MM.1S (cell line): ENCODE data around the gene ZNHIT6.
"Not testable (repeated sequence)": the region's sequence is repeated elsewhere in the genome, so short reads cannot be mapped to it uniquely, and the experiment has no call there.

ENCODE experiments used
- DNase-seq: peaks from one replicate; pipeline ENCODE4 v3.0.0-alpha.2; 2015
- H2AFZ ChIP-seq: fragments of 300-600 bp; sonication (generic); 2 replicates; pipeline ENCODE4 v1.6.0; 2016; ENCODE audit warnings: antibody characterized with exemption, low read length
- H3F3A ChIP-seq: fragments of 300-600 bp; sonication (generic); 2 replicates; pipeline ENCODE4 v1.6.1; 2016; ENCODE audit warnings: mild to moderate bottlenecking, antibody characterized with exemption, low read length, moderate library complexity, mixed read lengths; ENCODE audit not compliant: insufficient read depth
- H3K27ac ChIP-seq: fragments of 300-600 bp; sonication (generic); 2 replicates; pipeline ENCODE4 v1.5.1; 2016; ENCODE audit warnings: mild to moderate bottlenecking, low read length
- H3K27me3 ChIP-seq: fragments of 300-600 bp; sonication (generic); replicated peaks from 2 replicates; pipeline ENCODE4 v1.6.0; 2016; ENCODE audit warnings: low read length; ENCODE audit not compliant: insufficient read depth
- H3K36me3 ChIP-seq: fragments of 300-600 bp; sonication (generic); replicated peaks from 2 replicates; pipeline ENCODE4 v1.6.1; 2016; ENCODE audit warnings: mild to moderate bottlenecking, low read length, mixed read lengths; ENCODE audit not compliant: insufficient read depth
- H3K4me1 ChIP-seq: fragments of 300-600 bp; sonication (generic); 2 replicates; pipeline ENCODE4 v1.6.1; 2016; ENCODE audit warnings: low read length, mixed read lengths
- H3K4me2 ChIP-seq: fragments of 300-600 bp; sonication (generic); 2 replicates; pipeline ENCODE4 v1.6.0; 2016; ENCODE audit warnings: low read depth, low read length
- H3K4me3 ChIP-seq: fragments of 300-600 bp; sonication (generic); 2 replicates; pipeline ENCODE4 v1.5.1; 2016; ENCODE audit warnings: low read length, mixed read lengths
- H3K79me2 ChIP-seq: fragments of 300-600 bp; sonication (generic); 2 replicates; pipeline ENCODE4 v1.6.1; 2016; ENCODE audit warnings: mixed run types, low read length, mixed read lengths
- H3K9ac ChIP-seq: fragments of 300-600 bp; sonication (generic); 2 replicates; pipeline ENCODE4 v1.6.1; 2016; ENCODE audit warnings: low read length, mixed read lengths
- H3K9me2 ChIP-seq: fragments of 300-600 bp; sonication (generic); replicated peaks from 2 replicates; pipeline ENCODE4 v1.6.1; 2016; ENCODE audit warnings: mild to moderate bottlenecking, low read length, mixed read lengths; ENCODE audit not compliant: insufficient read depth
- H3K9me3 ChIP-seq: fragments of 300-600 bp; sonication (generic); replicated peaks from 2 replicates; pipeline ENCODE4 v1.6.1; 2016; ENCODE audit warnings: mild to moderate bottlenecking, low read length, mixed read lengths; ENCODE audit not compliant: insufficient read depth
- H4K20me1 ChIP-seq: fragments of 300-600 bp; sonication (generic); 2 replicates; pipeline ENCODE4 v1.6.1; 2016; ENCODE audit warnings: mild to moderate bottlenecking, low read length, moderate library complexity, mixed read lengths; ENCODE audit not compliant: insufficient read depth
- CTCF ChIP-seq: fragments of 300-600 bp; sonication (generic); IDR thresholded peaks from 2 replicates; pipeline ENCODE4 v1.5.1; 2016; ENCODE audit warnings: antibody characterized with exemption, low read length, mixed read lengths
- EZH2 ChIP-seq: fragments of 300-600 bp; sonication (generic); optimal IDR thresholded peaks from 2 replicates; pipeline ENCODE3; 2017; ENCODE audit warnings: low read depth, mild to moderate bottlenecking, antibody characterized with exemption, low read length, mixed read lengths
- EZH2phosphoT487 ChIP-seq: fragments of 300-600 bp; sonication (generic); IDR thresholded peaks from 2 replicates; pipeline ENCODE4 v1.6.1; 2018; ENCODE audit warnings: antibody characterized with exemption, low read length

ZNHIT6 gene

GRCh38 chr1:85718678-85719340 is 10.6 kb upstream of the ZNHIT6 start:
- Histone ChIP-seq H3K27ac (no peak overlapping the region), H3K27me3 (no peaks in the 10 kb centered on the region), H3K9me2 (no peaks in the 10 kb centered on the region), H3K9ac (no peak overlapping the region), H3K79me2 (no peaks in the 10 kb centered on the region), H3K4me3 (no peak overlapping the region), H3K36me3 (no peaks in the 10 kb centered on the region), H2AFZ (no peak overlapping the region), H3K4me2 (no peak overlapping the region), H3F3A (no peaks in the 10 kb centered on the region), H3K4me1 (peaks cover 5% of the 10 kb centered on the region; the same call in 1 of the 2 replicates), H4K20me1 (no peaks in the 10 kb centered on the region), H3K9me3 (no peaks in the 10 kb centered on the region)
- no peak for DNase-seq
- TF ChIP-seq EZH2phosphoT487 (no peak), CTCF (no peak), EZH2 (no peak)

GRCh38 chr1:85714418-85715114 is 6.3 kb upstream of the ZNHIT6 start:
- H3K4me2 ChIP-seq, H3K4me3 ChIP-seq, H3K79me2 ChIP-seq, H2AFZ ChIP-seq, H3K9me3 ChIP-seq, H3K27me3 ChIP-seq, H4K20me1 ChIP-seq, H3K9me2 ChIP-seq, H3K36me3 ChIP-seq, H3K9ac ChIP-seq, H3F3A ChIP-seq, H3K4me1 ChIP-seq: not testable (repeated sequence)
- peak; percentile 72 for DNase-seq
- H3K27ac ChIP-seq = peak overlapping the region; percentile 13; the same call in 1 of the 2 replicates

GRCh38 chr1:85708829-85709227 is 595 bp upstream of the ZNHIT6 start:
- Histone ChIP-seq H4K20me1 (no peaks in the 10 kb centered on the region), H3K4me2 (peak overlapping the region; percentile 50), H3K4me3 (peak overlapping the region; percentile 93), H3K9ac (peak overlapping the region; percentile 68; the same call in 1 of the 2 replicates), H3K36me3 (peaks cover 3% of the 10 kb centered on the region; the same call in 1 of the 2 replicates), H3K4me1 (peaks cover 7% of the 10 kb centered on the region; the same call in 1 of the 2 replicates), H3K79me2 (peaks cover 37% of the 10 kb centered on the region), H3K27ac (peak overlapping the region; percentile 49; the same call in 1 of the 2 replicates), H3K9me3 (no peaks in the 10 kb centered on the region), H3F3A (0 out of 2 replicates have a peak, but pooled peaks cover 6% of the 10 kb centered on the region), H3K27me3 (no peaks in the 10 kb centered on the region), H2AFZ (peak overlapping the region; percentile 90), H3K9me2 (no peaks in the 10 kb centered on the region)
- TF ChIP-seq EZH2phosphoT487 (no peak), EZH2 (no peak), CTCF (no peak)
- DNase-seq = no peak
